Caco-2 (cell line): ENCODE data around the gene TCEAL6. TPM values are rescaled to one million over a fixed set of nuclear protein-coding genes. Genes with fewer than 3 reads are reported as not detected.
"Not testable (repeated sequence)": the region's sequence is repeated elsewhere in the genome, so short reads cannot be mapped to it uniquely, and the experiment has no call there.

ENCODE experiments used
- Bru-seq: library from RNA; stranded (reverse); fragments of 400-500 nt; gene quantifications from one replicate; lab custom pipeline; 2021; lab: Mats Ljungman, UMichigan
- BruChase-seq, 2 experiments: library from RNA; stranded (reverse); fragments of 400-500 nt; gene quantifications; one replicate each; lab custom pipeline; 2021; lab: Mats Ljungman, UMichigan
- BruUV-seq: library from RNA; stranded (reverse); fragments of 400-500 nt; replicated peaks from 2 replicates; lab custom pipeline; 2021; lab: Mats Ljungman, UMichigan
- CTCF ChIA-PET: fragments of 300-600 bp; sonication (Branson Sonifier 250); formaldehyde crosslinking; loops from one replicate; lab custom pipeline; 2022; ENCODE audit warnings: antibody characterized with exemption; lab: Charles Lee
- POLR2A ChIA-PET: fragments of 300-600 bp; sonication (Branson Sonifier 250); formaldehyde crosslinking; loops from one replicate; lab custom pipeline; 2022; ENCODE audit warnings: antibody characterized with exemption; lab: Charles Lee
- DNase-seq, 2 experiments: peaks; one replicate each; pipeline versions ENCODE4 v3.0.0 to v3.0.0-alpha.2; 2020 to 2022
- H3K27me3 ChIP-seq: replicated peaks from 2 replicates; pipeline ENCODE4 v1.6.0; 2011; ENCODE audit warnings: low read length; ENCODE audit not compliant: control insufficient read depth, insufficient read depth
- H3K36me3 ChIP-seq: 2 replicates; pipeline ENCODE4 v1.5.1; 2011; ENCODE audit warnings: low read length; ENCODE audit not compliant: control insufficient read depth, insufficient read depth
- H3K4me1 ChIP-seq: fragments of 250-450 bp; sonication (Bioruptor Pico); 2 replicates; pipeline ENCODE4 v1.5.1; 2020; ENCODE audit warnings: mild to moderate bottlenecking
- H3K4me3 ChIP-seq: 2 replicates; pipeline ENCODE4 v1.5.1; 2011; ENCODE audit warnings: low read depth, mild to moderate bottlenecking, control low read depth, low read length
- H3K9me3 ChIP-seq: fragments of 250-450 bp; sonication (Bioruptor Pico); 2 replicates; pipeline ENCODE4 v1.5.1; 2020; ENCODE audit warnings: mild to moderate bottlenecking, moderate library complexity
- H3K27ac Mint-ChIP-seq: one replicate; pipeline ENCODE4 v1.8.0; 2022; ENCODE audit warnings: mixed read lengths; ENCODE audit not compliant: unreplicated experiment
- H3K27me3 Mint-ChIP-seq: one replicate; pipeline ENCODE4 v1.8.0; 2022; ENCODE audit warnings: mixed read lengths; ENCODE audit not compliant: insufficient read depth, unreplicated experiment
- H3K36me3 Mint-ChIP-seq: one replicate; pipeline ENCODE4 v1.8.0; 2022; ENCODE audit warnings: mild to moderate bottlenecking, mixed read lengths; ENCODE audit not compliant: insufficient read depth, unreplicated experiment
- H3K4me1 Mint-ChIP-seq: one replicate; pipeline ENCODE4 v1.8.0; 2022; ENCODE audit warnings: low read depth, mixed read lengths; ENCODE audit not compliant: unreplicated experiment
- H3K4me3 Mint-ChIP-seq: one replicate; pipeline ENCODE4 v1.8.0; 2022; ENCODE audit warnings: mild to moderate bottlenecking, moderate library complexity, mixed read lengths; ENCODE audit not compliant: unreplicated experiment
- H3K9me3 Mint-ChIP-seq: one replicate; pipeline ENCODE4 v1.8.0; 2022; ENCODE audit warnings: mixed read lengths; ENCODE audit not compliant: unreplicated experiment
- intact Hi-C: fragments of 100-400 bp; cut with micrococcal nuclease; formaldehyde crosslinking; loops from one replicate; pipeline ENCODE4 v1.10.0; 2022; ENCODE audit not compliant: unreplicated experiment
- long read RNA-seq: library from polyadenylated mRNA; stranded (forward); transcript quantifications from one replicate; pipeline ENCODE4 v2.0.0, GENCODE V29; 2022
- total RNA-seq: library from RNA; stranded (reverse); gene quantifications from 2 replicates; pipeline ENCODE4 v1.2.3, GENCODE V29; 2022
- TF ChIP-seq, protein P1 (sequence below), 2 experiments: fragments of 200-600 bp in 1 of 2; IDR thresholded peaks; 1 replicate in 1 of 2; 2 replicates in 1 of 2; pipeline versions ENCODE4 v1.5.1 to v1.8.0; 2011 to 2022; ENCODE audit warnings: antibody characterized with exemption in 1 of 2, control low read depth in 1 of 2, inconsistent platforms in 1 of 2, low read depth in 1 of 2, low read length in 1 of 2, mild to moderate bottlenecking in 1 of 2, moderate library complexity in 1 of 2; ENCODE audit not compliant: insufficient read depth in 1 of 2, severe bottlenecking in 1 of 2, unreplicated experiment in 1 of 2

Gene TCEAL6
- total RNA-seq: not detected in 2 replicates
- Bru-seq, nascent RNA: not detected
- not detected for BruChase-seq, experiment 1, labeled RNA remaining after a 2-hour chase
- not detected for BruChase-seq, experiment 2, labeled RNA remaining after a 6-hour chase
- long read RNA-seq: 0 reads

DNA sequence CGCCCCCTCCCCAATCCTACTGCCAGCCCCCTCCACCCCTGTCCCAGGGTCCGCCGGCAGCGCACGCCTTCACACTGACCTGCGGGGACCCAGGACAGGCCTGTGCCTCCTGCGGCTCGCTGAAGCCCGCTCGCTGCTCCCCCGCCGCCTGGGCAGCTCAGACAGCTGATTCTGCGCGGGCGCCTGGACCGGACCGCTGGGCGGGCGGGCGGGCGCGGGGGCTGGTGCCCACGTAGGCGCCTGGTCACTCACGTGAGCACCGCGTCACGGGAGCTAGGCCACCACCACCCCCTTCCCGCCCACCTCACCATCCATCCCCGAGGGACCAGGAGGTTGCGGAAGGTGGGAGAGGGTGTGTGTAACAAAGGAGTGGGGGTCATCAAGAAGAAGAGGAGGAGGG is at the start of gene TCEAL6:
TSS of gene TCEAL6 (minus strand) at position 208 of the 400 bp plus-strand sequence.
- H3K27me3 Mint-ChIP-seq: peaks cover 10% of the 10 kb centered on the region
- H3K27ac Mint-ChIP-seq, H3K9me3 Mint-ChIP-seq, intact Hi-C loops, H3K9me3 ChIP-seq, DNase-seq, POLR2A ChIA-PET, H3K4me1 ChIP-seq, CTCF ChIA-PET, H3K36me3 ChIP-seq, H3K4me3 Mint-ChIP-seq, H3K4me1 Mint-ChIP-seq, H3K27me3 ChIP-seq, H3K4me3 ChIP-seq, BruUV-seq, H3K36me3 Mint-ChIP-seq: not testable (repeated sequence)

DNA sequence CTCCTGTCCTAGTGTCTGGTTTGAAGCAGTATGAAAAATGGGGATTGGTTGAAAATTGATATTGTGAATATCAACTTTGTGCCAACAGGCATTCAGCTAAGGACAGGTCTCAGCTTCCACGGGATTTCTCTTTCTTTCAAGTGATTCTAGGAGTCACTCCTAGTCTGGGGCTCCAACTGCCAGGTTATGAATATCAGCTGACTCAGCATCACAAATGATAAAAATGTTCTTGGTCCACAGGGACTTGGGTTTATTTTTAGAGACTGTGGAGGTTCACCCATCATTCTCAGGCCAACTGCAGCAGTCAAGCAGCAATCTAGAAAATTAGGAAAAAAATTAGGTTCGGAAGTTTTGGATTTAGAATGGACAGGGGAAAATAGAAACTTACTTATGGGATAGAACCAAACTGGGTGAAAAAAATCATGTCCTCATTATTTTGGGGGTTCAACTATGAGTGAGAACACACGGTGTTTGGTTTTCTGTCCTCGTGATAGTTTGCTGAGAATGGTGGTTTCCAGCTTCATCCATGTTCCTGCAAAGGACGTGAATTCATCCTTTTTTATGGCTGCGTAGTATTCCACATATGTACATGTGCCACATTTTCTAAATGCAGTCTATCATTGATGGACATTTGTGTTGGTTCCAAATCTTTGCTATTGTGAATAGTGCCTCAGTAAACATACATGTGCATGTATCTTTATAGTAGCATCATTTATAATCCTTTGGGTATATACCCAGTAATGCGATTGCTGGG is 43.9 kb upstream of the TCEAL6 start:
- POLR2A ChIA-PET: no interaction called here
- TF ChIP-seq, protein P1, sequence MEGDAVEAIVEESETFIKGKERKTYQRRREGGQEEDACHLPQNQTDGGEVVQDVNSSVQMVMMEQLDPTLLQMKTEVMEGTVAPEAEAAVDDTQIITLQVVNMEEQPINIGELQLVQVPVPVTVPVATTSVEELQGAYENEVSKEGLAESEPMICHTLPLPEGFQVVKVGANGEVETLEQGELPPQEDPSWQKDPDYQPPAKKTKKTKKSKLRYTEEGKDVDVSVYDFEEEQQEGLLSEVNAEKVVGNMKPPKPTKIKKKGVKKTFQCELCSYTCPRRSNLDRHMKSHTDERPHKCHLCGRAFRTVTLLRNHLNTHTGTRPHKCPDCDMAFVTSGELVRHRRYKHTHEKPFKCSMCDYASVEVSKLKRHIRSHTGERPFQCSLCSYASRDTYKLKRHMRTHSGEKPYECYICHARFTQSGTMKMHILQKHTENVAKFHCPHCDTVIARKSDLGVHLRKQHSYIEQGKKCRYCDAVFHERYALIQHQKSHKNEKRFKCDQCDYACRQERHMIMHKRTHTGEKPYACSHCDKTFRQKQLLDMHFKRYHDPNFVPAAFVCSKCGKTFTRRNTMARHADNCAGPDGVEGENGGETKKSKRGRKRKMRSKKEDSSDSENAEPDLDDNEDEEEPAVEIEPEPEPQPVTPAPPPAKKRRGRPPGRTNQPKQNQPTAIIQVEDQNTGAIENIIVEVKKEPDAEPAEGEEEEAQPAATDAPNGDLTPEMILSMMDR (IDR thresholded peaks at IDR 0.05; ENCODE audit: insufficient read depth in 1 of 2, low read depth in 1 of 2, low read length in 1 of 2, severe bottlenecking in 1 of 2, unreplicated experiment in 1 of 2): no peak
- Mint-ChIP-seq H3K36me3 (no peaks in the 10 kb centered on the region), H3K27me3 (no peaks in the 10 kb centered on the region), H3K9me3 (no peaks in the 10 kb centered on the region), H3K4me3 (no peak overlapping the region), H3K4me1 (no peaks in the 10 kb centered on the region), H3K27ac (no peak overlapping the region)
- CTCF ChIA-PET: no interaction called here
- Histone ChIP-seq H3K4me3 (no peak overlapping the region), H3K36me3 (no peaks in the 10 kb centered on the region), H3K4me1 (no peaks in the 10 kb centered on the region), H3K27me3 (no peaks in the 10 kb centered on the region), H3K9me3 (no peaks in the 10 kb centered on the region)
- intact Hi-C loops: no loop called here
- no TSS peak for BruUV-seq
- no peak for DNase-seq

DNA sequence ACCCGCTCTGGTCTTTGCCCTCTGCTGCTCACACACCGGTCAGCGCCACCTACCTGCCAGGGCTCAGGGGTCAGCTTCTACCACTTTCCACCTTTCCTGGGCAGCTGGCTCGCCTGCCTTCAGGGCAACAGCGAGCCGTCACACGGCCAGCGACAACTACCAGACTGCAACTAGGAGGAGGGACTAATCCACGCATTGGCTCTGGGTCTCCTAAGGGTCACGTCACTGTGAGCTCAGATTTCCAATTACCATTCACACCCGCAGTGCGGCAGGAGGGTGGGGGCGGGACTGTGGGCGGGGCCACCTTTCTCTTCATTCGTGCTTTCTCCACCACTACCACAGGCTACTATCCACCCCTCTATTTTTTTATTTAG is 13.5 kb upstream of the TCEAL6 start, which contains the start of gene BEX5:
TSS of gene BEX5 (minus strand) at position 172 of the 374 bp plus-strand sequence. CDS start 1,712 bp downstream, outside the sequence.
- Mint-ChIP-seq H3K4me3 (no peak within 1 kb of the TSS), H3K4me1 (no peaks in the 10 kb centered on the region), H3K9me3 (no peaks in the 10 kb centered on the region), H3K36me3 (no peaks in the 10 kb centered on the region), H3K27ac (no peak within 1 kb of the TSS), H3K27me3 (peaks cover 3% of the 10 kb centered on the region)
- Histone ChIP-seq H3K4me3 (no peak within 1 kb of the TSS), H3K4me1 (no peaks in the 10 kb centered on the region), H3K9me3 (no peaks in the 10 kb centered on the region), H3K36me3 (no peaks in the 10 kb centered on the region), H3K27me3 (no peaks in the 10 kb centered on the region)
- TF ChIP-seq, protein P1 (IDR thresholded peaks at IDR 0.05; ENCODE audit: insufficient read depth in 1 of 2, low read depth in 1 of 2, low read length in 1 of 2, severe bottlenecking in 1 of 2, unreplicated experiment in 1 of 2): no peak
- intact Hi-C loops: no loop called here
- ChIA-PET POLR2A (no interaction called here), CTCF (no interaction called here)
- BruUV-seq: no TSS peak
- DNase-seq: no peak
